Measurements from ENCODE around the gene TFPT.

Gene TFPT

DNA sequence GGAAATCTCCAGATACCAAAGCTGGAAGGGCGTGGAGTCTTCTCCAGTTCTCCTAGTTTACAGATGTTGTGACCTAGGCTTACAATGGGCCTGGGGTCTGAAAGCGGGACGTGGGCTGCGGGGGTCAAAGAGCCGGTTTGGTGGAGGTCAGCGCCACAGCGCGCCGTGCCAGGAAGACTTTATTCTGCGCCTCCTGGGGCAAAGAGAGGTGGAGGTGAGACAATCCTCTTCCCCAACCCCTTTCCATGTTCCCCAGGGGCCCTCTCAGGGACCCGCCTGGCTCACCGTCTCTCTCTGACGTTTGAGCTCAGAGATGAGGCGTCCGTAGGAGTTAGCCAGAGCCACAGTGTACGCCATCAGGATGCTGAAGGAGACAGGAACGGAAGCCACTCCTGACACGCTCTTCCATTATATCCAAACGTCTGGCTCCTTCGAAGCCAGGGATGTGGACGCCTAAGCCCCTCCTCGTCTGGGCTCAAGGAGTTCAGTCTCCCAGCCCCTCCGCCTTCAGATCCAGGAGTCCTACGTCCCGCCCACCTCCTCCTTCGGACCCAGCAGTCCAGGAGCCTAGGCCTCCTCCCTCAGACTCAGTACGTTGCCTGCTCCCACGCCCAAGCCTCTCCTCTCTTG, 44.8 kb upstream of the TFPT start:
- no peak for DNase-seq (ENCODE audit: low read depth)
- H3K4me3 ChIP-seq (ENCODE audit: low read depth, low read length) = peak overlapping the region; percentile 51
- no peak for TF ChIP-seq CTCF (IDR thresholded peaks at IDR 0.05; ENCODE audit: low read depth, low read length, missing control alignments)

DNA sequence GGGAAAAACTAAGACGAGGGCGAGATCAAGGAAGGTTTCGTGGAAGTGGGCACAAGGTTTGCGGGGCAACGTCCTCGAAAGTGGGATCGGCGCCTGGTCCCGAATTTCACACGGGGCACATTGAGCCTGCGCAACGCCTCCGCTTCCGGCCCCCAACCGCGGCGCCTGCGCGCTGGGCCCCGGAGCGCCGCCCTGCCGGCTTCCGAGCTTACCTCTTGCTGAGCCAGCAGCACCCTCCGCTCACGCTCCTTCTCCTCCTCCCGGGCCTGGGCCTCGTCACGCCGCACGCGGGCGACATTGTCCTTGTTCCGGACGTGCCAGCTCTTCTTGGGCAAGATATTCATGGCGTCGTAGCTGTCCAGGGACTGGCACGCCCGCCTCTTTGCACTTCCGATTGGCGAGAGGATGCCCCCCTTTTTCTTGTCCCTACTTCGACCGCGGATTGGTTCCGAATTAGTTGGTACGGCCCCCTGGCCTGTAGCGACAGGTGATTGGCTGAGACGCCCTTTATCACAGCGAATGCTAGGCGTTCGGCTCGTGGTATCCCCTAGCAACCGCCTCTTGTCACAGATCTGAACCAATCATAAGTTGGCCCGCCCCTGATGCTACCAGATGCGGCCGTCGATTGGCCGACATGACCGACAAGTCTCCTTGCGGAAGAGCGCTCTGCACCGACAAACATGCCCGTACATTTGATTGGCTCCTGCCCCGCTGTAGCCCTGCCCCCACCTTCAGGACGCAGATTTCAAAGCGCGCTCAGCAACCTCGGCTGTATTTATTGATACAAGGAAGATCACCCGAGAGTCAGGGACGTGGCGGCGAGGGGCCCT, 44.1 kb upstream of the TFPT start, which contains the start of gene LENG1:
LENG1 (minus strand) TSS at position 370 of the 830 bp plus-strand sequence; CDS start at position 344, 26 bp downstream.
- TF ChIP-seq CTCF (IDR thresholded peaks at IDR 0.05; ENCODE audit: low read depth, low read length, missing control alignments) = peak; percentile 35
- peak; percentile 100 for DNase-seq (ENCODE audit: low read depth)
- H3K4me3 ChIP-seq (ENCODE audit: low read depth, low read length) = peak within 1 kb of the TSS; percentile 62

GRCh38 chr19:54158812-54159351, 43.4 kb upstream of the TFPT start:
- TF ChIP-seq CTCF (IDR thresholded peaks at IDR 0.05; ENCODE audit: low read depth, low read length, missing control alignments) = no peak
- DNase-seq (ENCODE audit: low read depth) = peak; percentile 33

DNA sequence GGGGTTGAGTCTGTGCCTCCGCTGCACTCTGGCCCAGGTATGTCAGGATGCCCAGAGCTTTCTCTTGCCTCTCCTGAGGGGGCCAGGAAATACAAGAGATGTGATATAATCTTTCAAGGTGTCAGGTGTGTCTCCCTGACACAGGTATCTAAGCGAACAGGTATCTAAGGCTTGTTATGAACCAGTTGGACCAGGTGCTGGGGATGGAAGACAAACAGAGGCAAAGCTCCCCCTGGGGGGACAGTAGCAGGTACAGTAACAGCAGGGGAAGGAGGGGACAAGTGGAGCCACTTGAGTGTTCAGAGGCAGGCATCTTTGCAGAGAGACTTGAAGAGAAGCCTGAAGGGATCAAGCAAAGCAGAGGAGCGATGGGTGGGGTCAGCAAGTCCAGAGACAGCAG, 41.5 kb upstream of the TFPT start:
- TF ChIP-seq CTCF (IDR thresholded peaks at IDR 0.05; ENCODE audit: low read depth, low read length, missing control alignments) = no peak
- H3K4me3 ChIP-seq (ENCODE audit: low read depth, low read length) = no peak overlapping the region
- no peak for DNase-seq (ENCODE audit: low read depth)

More at GRCh38 chr19:54158812-54159351, 43.4 kb upstream of the TFPT start:
- H3K4me3 ChIP-seq (ENCODE audit: low read depth, low read length) = peak overlapping the region; percentile 62

DNA sequence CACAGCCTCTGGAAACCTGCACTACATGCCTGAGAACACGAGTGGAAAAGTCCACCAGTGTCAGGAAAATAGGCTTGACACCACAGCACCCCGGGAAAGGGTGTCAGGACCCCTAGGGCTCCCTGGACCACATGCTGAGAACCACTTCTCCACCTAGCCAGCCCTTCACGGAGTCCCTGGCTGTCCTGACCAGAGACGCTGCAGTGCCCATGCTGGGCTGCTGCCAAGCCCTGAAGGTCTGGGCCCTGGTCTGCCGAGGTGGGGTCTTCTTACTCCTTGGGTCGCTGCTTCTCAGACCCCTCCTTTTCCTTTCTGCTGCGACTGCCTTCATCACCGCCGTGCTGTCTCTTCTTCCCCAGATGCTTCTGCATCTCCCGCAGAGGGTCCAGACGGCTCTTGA, 41.0 kb upstream of the TFPT start:
- H3K4me3 ChIP-seq (ENCODE audit: low read depth, low read length) = no peak overlapping the region
- no peak for TF ChIP-seq CTCF (IDR thresholded peaks at IDR 0.05; ENCODE audit: low read depth, low read length, missing control alignments)
- DNase-seq (ENCODE audit: low read depth) = no peak

DNA sequence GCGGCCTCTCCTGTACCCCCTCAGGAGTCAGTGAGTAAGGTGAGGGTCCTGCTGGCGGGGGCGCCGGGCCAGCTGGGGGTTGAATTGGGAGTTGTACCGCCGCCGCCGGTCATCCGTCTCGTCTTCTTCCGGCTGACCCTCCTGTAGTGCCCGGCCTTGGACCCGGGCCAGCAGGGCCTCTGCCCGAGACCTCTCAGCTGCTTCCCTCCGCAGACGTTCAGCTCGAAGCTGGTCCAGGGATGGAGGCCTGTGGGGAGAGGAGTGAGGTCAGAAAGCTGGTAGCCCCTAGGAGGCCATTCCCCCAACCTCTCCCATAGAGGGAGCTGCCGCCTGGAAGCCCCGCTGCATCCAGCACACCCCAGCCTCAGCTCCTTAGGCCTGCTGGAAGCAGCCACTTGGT, 40.2 kb upstream of the TFPT start:
- TF ChIP-seq CTCF (IDR thresholded peaks at IDR 0.05; ENCODE audit: low read depth, low read length, missing control alignments) = no peak
- no peak for DNase-seq (ENCODE audit: low read depth)
- no peak overlapping the region for H3K4me3 ChIP-seq (ENCODE audit: low read depth, low read length)
